Activated naive CD8-positive, alpha-beta T cell treated with anti-CD3 and anti-CD28 coated beads, Interleukin-2, amount 10 ng/mL, durations not matched to agents 7 days and 5 days (primary cell): Measurements from ENCODE around the gene ZNF354C. TPM values are rescaled to one million over a fixed set of nuclear protein-coding genes. Genes with fewer than 3 reads are reported as not detected.
"Not testable (repeated sequence)": the region's sequence is repeated elsewhere in the genome, so short reads cannot be mapped to it uniquely, and the experiment has no call there.

Experiments used
- ATAC-seq: fragments of 150-1000 bp; cut with Tn5 transposase; one replicate; pipeline ENCODE4 v1.10.0; 2021; ENCODE audit warnings: low read depth, moderate library complexity
- POLR2A ChIA-PET: fragments of 350-600 bp; sonication (Branson Sonifier 250); formaldehyde crosslinking; loops from one replicate; lab custom pipeline; 2021; ENCODE audit warnings: antibody characterized with exemption; lab: Charles Lee
- DNase-seq: peaks from one replicate; pipeline ENCODE4 v3.0.0; 2021
- H3K27ac Mint-ChIP-seq: one replicate; pipeline ENCODE4 v1.8.0; 2022; ENCODE audit warnings: mild to moderate bottlenecking, mixed read lengths
- H3K27me3 Mint-ChIP-seq: one replicate; pipeline ENCODE4 v1.8.0; 2022; ENCODE audit warnings: mild to moderate bottlenecking, moderate library complexity, mixed read lengths
- H3K36me3 Mint-ChIP-seq: one replicate; pipeline ENCODE4 v1.8.0; 2021; ENCODE audit warnings: mild to moderate bottlenecking, mixed read lengths
- H3K4me1 Mint-ChIP-seq: one replicate; pipeline ENCODE4 v1.8.0; 2021; ENCODE audit warnings: mixed read lengths
- H3K4me3 Mint-ChIP-seq: one replicate; pipeline ENCODE4 v1.8.0; 2022; ENCODE audit warnings: mild to moderate bottlenecking, moderate library complexity, mixed read lengths
- H3K9me3 Mint-ChIP-seq: one replicate; pipeline ENCODE4 v1.8.0; 2021; ENCODE audit warnings: mixed read lengths
- total RNA-seq, 2 experiments: library from RNA; stranded (reverse); gene quantifications; one replicate each; pipeline ENCODE4 v1.2.3, GENCODE V29; 2021

Gene ZNF354C
- total RNA-seq, 2 experiments from 2014 or later = 9.0 to 9.4 TPM

- peaks cover 59% of the 10 kb centered on the region for H3K36me3 Mint-ChIP-seq
- DNase-seq (no peak), ATAC-seq (no peak)
- peaks cover 47% of the 10 kb centered on the region for H3K9me3 Mint-ChIP-seq
- H3K27me3 Mint-ChIP-seq = no peaks in the 10 kb centered on the region
- no peak overlapping the region for H3K4me3 Mint-ChIP-seq
- H3K27ac Mint-ChIP-seq = no peak overlapping the region
- no peaks in the 10 kb centered on the region for H3K4me1 Mint-ChIP-seq
- POLR2A ChIA-PET = no interaction called here
Observed at GRCh38 chr5:179080724-179081123, 20.6 kb downstream of the ZNF354C start.

- no peak for ATAC-seq
- H3K27me3 Mint-ChIP-seq = no peaks in the 10 kb centered on the region
- no peaks in the 10 kb centered on the region for H3K4me1 Mint-ChIP-seq
- H3K36me3 Mint-ChIP-seq = peaks cover 3% of the 10 kb centered on the region
- peaks cover 42% of the 10 kb centered on the region for H3K9me3 Mint-ChIP-seq
- DNase-seq = no peak
- H3K4me3 Mint-ChIP-seq = no peak overlapping the region
- H3K27ac Mint-ChIP-seq = no peak overlapping the region
- POLR2A ChIA-PET = no interaction called here
Observed at GRCh38 chr5:179089502-179089901, 29.3 kb downstream of the ZNF354C start.

GRCh38 chr5:179101282-179101681 is 41.1 kb downstream of the ZNF354C start:
- H3K27me3 Mint-ChIP-seq, DNase-seq, H3K4me3 Mint-ChIP-seq, POLR2A ChIA-PET, H3K36me3 Mint-ChIP-seq, H3K27ac Mint-ChIP-seq, ATAC-seq, H3K4me1 Mint-ChIP-seq: not testable (repeated sequence)
- H3K9me3 Mint-ChIP-seq = peaks cover 18% of the 10 kb centered on the region

- ATAC-seq (no peak), DNase-seq (no peak)
- Mint-ChIP-seq H3K36me3 (no peaks in the 10 kb centered on the region), H3K27ac (no peak overlapping the region), H3K4me1 (no peaks in the 10 kb centered on the region), H3K27me3 (no peaks in the 10 kb centered on the region), H3K4me3 (no peak overlapping the region), H3K9me3 (peaks cover 27% of the 10 kb centered on the region)
- POLR2A ChIA-PET = no interaction called here
Observed at GRCh38 chr5:179110528-179110927, 50.4 kb downstream of the ZNF354C start.

- Mint-ChIP-seq H3K27ac (no peak overlapping the region), H3K4me1 (no peaks in the 10 kb centered on the region), H3K9me3 (peaks cover 31% of the 10 kb centered on the region), H3K36me3 (no peaks in the 10 kb centered on the region), H3K4me3 (no peak overlapping the region), H3K27me3 (no peaks in the 10 kb centered on the region)
- ATAC-seq = no peak
- DNase-seq = no peak
- POLR2A ChIA-PET = no interaction called here
Observed at GRCh38 chr5:179111267-179112207, 51.4 kb downstream of the ZNF354C start.

GRCh38 chr5:179112469-179113142 is 52.4 kb downstream of the ZNF354C start:
- H3K9me3 Mint-ChIP-seq = peaks cover 28% of the 10 kb centered on the region
- H3K4me1 Mint-ChIP-seq = no peaks in the 10 kb centered on the region
- no peaks in the 10 kb centered on the region for H3K36me3 Mint-ChIP-seq
- POLR2A ChIA-PET = no interaction called here
- no peaks in the 10 kb centered on the region for H3K27me3 Mint-ChIP-seq
- DNase-seq (no peak), ATAC-seq (no peak)
- no peak overlapping the region for H3K27ac Mint-ChIP-seq
- H3K4me3 Mint-ChIP-seq = no peak overlapping the region

- Mint-ChIP-seq H3K27me3 (no peaks in the 10 kb centered on the region), H3K27ac (no peak overlapping the region), H3K9me3 (peaks cover 26% of the 10 kb centered on the region), H3K4me1 (no peaks in the 10 kb centered on the region), H3K36me3 (no peaks in the 10 kb centered on the region), H3K4me3 (no peak overlapping the region)
- no peak for ATAC-seq
- DNase-seq = no peak
- POLR2A ChIA-PET = no interaction called here
Observed at GRCh38 chr5:179113143-179113530, 53.0 kb downstream of the ZNF354C start.

- Mint-ChIP-seq H3K4me3 (no peak overlapping the region), H3K36me3 (no peaks in the 10 kb centered on the region), H3K27me3 (no peaks in the 10 kb centered on the region), H3K9me3 (peaks cover 28% of the 10 kb centered on the region), H3K4me1 (no peaks in the 10 kb centered on the region), H3K27ac (no peak overlapping the region)
- POLR2A ChIA-PET = no interaction called here
- no peak for DNase-seq
- ATAC-seq = no peak
Observed at GRCh38 chr5:179113945-179114641, 53.9 kb downstream of the ZNF354C start.

- ATAC-seq (no peak), DNase-seq (no peak)
- POLR2A ChIA-PET = no interaction called here
- peaks cover 28% of the 10 kb centered on the region for H3K9me3 Mint-ChIP-seq
- no peaks in the 10 kb centered on the region for H3K27me3 Mint-ChIP-seq
- no peaks in the 10 kb centered on the region for H3K36me3 Mint-ChIP-seq
- no peak overlapping the region for H3K27ac Mint-ChIP-seq
- no peak overlapping the region for H3K4me3 Mint-ChIP-seq
- no peaks in the 10 kb centered on the region for H3K4me1 Mint-ChIP-seq
Observed at GRCh38 chr5:179114756-179115155, 54.6 kb downstream of the ZNF354C start.

GRCh38 chr5:179115307-179115706 is 55.1 kb downstream of the ZNF354C start:
- H3K27ac Mint-ChIP-seq = no peak overlapping the region
- ATAC-seq = no peak
- no peak for DNase-seq
- POLR2A ChIA-PET = no interaction called here
- peaks cover 34% of the 10 kb centered on the region for H3K9me3 Mint-ChIP-seq
- no peaks in the 10 kb centered on the region for H3K4me1 Mint-ChIP-seq
- H3K4me3 Mint-ChIP-seq = no peak overlapping the region
- no peaks in the 10 kb centered on the region for H3K36me3 Mint-ChIP-seq
- no peaks in the 10 kb centered on the region for H3K27me3 Mint-ChIP-seq

GRCh38 chr5:179115845-179116524 is 55.8 kb downstream of the ZNF354C start:
- no peaks in the 10 kb centered on the region for H3K4me1 Mint-ChIP-seq
- H3K27me3 Mint-ChIP-seq = no peaks in the 10 kb centered on the region
- no peak overlapping the region for H3K4me3 Mint-ChIP-seq
- peaks cover 31% of the 10 kb centered on the region for H3K9me3 Mint-ChIP-seq
- no peak for DNase-seq
- POLR2A ChIA-PET = no interaction called here
- H3K27ac Mint-ChIP-seq = no peak overlapping the region
- ATAC-seq = no peak
- no peaks in the 10 kb centered on the region for H3K36me3 Mint-ChIP-seq

- H3K4me3 Mint-ChIP-seq = no peak overlapping the region
- no peaks in the 10 kb centered on the region for H3K4me1 Mint-ChIP-seq
- POLR2A ChIA-PET = no interaction called here
- ATAC-seq = no peak
- H3K27ac Mint-ChIP-seq = no peak overlapping the region
- H3K9me3 Mint-ChIP-seq = peaks cover 22% of the 10 kb centered on the region
- H3K36me3 Mint-ChIP-seq = no peaks in the 10 kb centered on the region
- no peak for DNase-seq
- H3K27me3 Mint-ChIP-seq = no peaks in the 10 kb centered on the region
Observed at GRCh38 chr5:179118338-179118737, 58.2 kb downstream of the ZNF354C start.

GRCh38 chr5:179118756-179119414 is 58.7 kb downstream of the ZNF354C start:
- Mint-ChIP-seq H3K4me1 (no peaks in the 10 kb centered on the region), H3K27ac (no peak overlapping the region), H3K36me3 (no peaks in the 10 kb centered on the region), H3K4me3 (no peak overlapping the region), H3K9me3 (peaks cover 20% of the 10 kb centered on the region), H3K27me3 (no peaks in the 10 kb centered on the region)
- POLR2A ChIA-PET = no interaction called here
- no peak for DNase-seq
- no peak for ATAC-seq
